HFFc6 (cell line): ENCODE data around the gene ERICH3. TPM values are rescaled to one million over a fixed set of nuclear protein-coding genes. Genes with fewer than 3 reads are reported as not detected.
A peak's percentile ranks its signal among the peaks of the same experiment; 100 is the strongest.

Source experiments
- DNase-seq: peaks from one replicate; pipeline ENCODE4 v3.0.0-alpha.2; 2018
- H3K27ac Mint-ChIP-seq: 2 replicates; pipeline ENCODE4 v1.8.0; 2020; ENCODE audit warnings: mild to moderate bottlenecking, mixed read lengths
- H3K27me3 Mint-ChIP-seq: 2 replicates; pipeline ENCODE4 v1.8.0; 2021; ENCODE audit warnings: mild to moderate bottlenecking, moderate library complexity, mixed read lengths; ENCODE audit not compliant: insufficient read depth
- H3K36me3 Mint-ChIP-seq: 2 replicates; pipeline ENCODE4 v1.8.0; 2021; ENCODE audit warnings: low read depth, mixed read lengths
- H3K4me1 Mint-ChIP-seq: 2 replicates; pipeline ENCODE4 v1.8.0; 2020; ENCODE audit warnings: low read depth, mixed read lengths
- H3K4me3 Mint-ChIP-seq: 2 replicates; pipeline ENCODE4 v1.8.0; 2020; ENCODE audit warnings: mild to moderate bottlenecking, moderate library complexity, mixed read lengths
- H3K9me3 Mint-ChIP-seq: 2 replicates; pipeline ENCODE4 v1.8.0; 2020; ENCODE audit warnings: mild to moderate bottlenecking, mixed read lengths
- long read RNA-seq: library from polyadenylated mRNA; unstranded; transcript quantifications from one replicate; pipeline ENCODE4 v2.0.0, GENCODE V29; 2019
- total RNA-seq, 6 experiments: library from RNA; stranded (reverse); fragmentation: NEBNext Ultra II Directional; extraction: Animal tissue kit (Norgen Biotek cat#: 25700); gene quantifications; 2 replicates in 1 of 6; 3 replicates in 5 of 6; pipeline ENCODE4 v1.2.3, GENCODE V29; 2021
- TF ChIP-seq, protein P1 (sequence below): fragments of 200-600 bp; sonication (generic); IDR thresholded peaks from 2 replicates; pipeline ENCODE4 v1.5.0; 2021; ENCODE audit warnings: antibody characterized with exemption, mild to moderate bottlenecking

ERICH3 gene, protein sequence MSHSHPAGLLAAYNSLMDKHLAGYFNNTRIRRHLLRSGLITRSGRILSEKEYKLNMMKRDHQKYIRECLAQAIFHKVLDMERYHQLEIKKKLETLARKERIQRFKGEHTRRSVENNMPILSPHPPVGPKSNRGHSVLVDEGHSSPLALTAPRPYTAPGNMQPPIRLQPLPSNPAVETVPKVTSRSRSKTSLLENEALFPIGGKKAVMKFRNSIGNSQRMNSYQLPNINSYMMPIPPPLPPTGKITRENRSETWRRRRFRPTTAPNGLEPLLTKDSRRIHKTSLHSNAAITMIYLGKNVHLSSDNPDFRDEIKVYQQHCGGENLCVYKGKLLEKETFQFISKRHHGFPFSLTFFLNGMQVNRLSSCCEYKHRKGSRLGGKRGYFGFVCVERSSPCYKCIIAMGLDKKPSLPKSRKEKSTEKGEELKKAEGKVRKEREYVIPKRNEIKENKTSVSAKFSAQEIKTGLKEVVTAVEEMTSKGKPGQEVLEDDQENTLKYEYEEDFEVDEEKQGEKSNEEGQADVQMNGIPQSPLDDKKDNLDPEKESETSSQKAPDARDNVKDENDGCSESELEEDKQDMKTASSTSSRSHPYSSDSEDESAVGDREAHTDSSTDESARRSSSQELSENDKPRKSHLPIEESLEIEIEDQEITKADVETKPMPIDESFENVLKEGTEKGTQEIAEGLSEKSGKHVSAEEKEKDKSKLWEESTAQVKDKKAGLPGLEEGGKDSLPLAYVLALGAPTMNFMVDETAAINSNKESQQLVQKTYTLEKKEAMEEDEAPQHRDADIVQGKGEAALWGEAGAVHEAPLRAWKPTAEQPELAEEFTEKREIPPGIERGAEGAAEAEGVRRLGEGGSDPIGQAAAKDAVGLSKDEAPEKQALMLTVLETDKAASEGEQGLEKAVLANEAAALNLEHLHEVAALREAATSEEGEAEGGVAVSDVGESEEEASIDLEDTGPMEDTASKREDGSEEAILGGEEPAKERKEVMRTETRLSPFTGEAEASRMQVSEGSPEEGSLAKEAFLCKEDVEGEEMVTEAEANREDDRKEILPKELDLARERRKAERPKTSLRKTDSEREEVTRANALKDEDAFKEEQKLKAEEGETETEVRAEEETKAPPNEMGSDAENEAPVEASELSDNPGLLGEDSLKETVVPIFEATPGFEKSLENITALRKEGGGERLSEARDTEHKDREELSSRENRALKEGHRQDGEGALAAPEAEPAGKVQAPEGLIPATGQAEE (N-terminal part only)
- total RNA-seq, result not detected
- long read RNA-seq, result 0 reads

DNA sequence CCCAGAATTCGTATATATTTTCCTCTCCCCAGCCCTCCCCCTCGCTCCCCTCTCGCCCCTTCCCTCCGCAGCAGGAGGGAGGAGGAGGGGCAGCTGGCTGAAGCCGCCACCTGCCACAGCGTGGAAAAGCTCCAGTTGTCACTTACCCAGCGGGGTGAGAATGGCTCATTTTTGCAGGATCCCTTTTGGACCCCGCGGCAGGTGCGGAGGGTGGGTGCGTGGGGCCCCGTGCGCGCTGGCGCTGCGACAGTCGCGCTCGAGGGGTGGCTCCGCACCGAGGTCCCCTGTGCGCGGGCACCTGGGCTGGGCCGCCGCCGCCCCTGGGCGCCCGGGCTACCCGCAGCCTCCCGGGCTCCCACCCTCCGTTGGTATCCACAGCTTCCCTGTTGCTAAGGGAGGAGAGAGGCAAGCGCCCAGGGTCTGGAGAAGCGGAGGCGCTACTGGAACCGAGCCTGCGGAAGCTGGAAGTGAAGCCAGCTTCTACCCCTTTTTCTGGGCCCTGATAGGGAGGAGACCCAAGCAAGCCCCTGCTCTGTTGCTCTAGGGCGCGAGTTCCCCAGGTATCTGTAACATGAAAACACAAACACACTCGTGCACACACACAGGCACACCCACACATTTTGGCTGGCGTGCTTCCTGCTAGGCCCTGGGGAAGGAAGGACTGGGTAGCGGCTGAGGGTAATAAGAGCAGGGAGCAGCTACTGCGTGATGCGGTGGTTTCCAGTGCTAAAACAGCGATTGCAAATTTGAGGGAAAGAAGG lies at the start of gene ERICH3:
ERICH3 (minus strand) TSS at position 442 of the 761 bp plus-strand sequence; CDS start at position 169, 273 bp downstream.
- Mint-ChIP-seq H3K27ac (no peak within 1 kb of the TSS), H3K4me1 (peaks cover 6% of the 10 kb centered on the region; the same call in 1 of the 2 replicates), H3K36me3 (peaks cover 6% of the 10 kb centered on the region; the same call in 1 of the 2 replicates), H3K9me3 (peaks cover 11% of the 10 kb centered on the region), H3K27me3 (peaks cover 3% of the 10 kb centered on the region; the same call in 1 of the 2 replicates), H3K4me3 (peak within 1 kb of the TSS; percentile 65)
- no peak for DNase-seq
- TF ChIP-seq, protein P1, sequence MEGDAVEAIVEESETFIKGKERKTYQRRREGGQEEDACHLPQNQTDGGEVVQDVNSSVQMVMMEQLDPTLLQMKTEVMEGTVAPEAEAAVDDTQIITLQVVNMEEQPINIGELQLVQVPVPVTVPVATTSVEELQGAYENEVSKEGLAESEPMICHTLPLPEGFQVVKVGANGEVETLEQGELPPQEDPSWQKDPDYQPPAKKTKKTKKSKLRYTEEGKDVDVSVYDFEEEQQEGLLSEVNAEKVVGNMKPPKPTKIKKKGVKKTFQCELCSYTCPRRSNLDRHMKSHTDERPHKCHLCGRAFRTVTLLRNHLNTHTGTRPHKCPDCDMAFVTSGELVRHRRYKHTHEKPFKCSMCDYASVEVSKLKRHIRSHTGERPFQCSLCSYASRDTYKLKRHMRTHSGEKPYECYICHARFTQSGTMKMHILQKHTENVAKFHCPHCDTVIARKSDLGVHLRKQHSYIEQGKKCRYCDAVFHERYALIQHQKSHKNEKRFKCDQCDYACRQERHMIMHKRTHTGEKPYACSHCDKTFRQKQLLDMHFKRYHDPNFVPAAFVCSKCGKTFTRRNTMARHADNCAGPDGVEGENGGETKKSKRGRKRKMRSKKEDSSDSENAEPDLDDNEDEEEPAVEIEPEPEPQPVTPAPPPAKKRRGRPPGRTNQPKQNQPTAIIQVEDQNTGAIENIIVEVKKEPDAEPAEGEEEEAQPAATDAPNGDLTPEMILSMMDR, result no peak

DNA sequence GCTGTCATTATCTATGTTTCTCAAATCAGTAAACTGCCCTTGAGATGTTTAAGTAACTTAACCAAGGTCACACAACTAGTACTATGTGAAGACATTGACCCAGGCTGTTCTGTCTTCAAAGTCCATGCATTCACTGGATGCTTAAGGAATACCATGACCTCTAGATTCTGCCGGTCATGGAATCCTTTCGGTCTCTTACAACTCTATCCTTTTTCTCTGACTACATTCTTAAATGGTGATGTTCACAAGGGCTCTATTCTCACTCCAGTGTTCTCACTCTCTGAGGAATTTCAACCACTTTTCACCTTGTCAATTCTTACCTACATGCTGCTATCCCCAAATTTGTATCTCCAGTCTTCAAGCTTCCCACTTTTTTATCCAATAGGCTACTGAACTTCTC lies 44.0 kb upstream of the ERICH3 start:
- TF ChIP-seq, protein P1, result no peak
- no peak overlapping the region for H3K4me3 Mint-ChIP-seq
- no peaks in the 10 kb centered on the region for H3K9me3 Mint-ChIP-seq
- DNase-seq, result no peak
- no peaks in the 10 kb centered on the region for H3K27me3 Mint-ChIP-seq
- H3K27ac Mint-ChIP-seq, result no peak overlapping the region
- H3K36me3 Mint-ChIP-seq, result peaks cover 6% of the 10 kb centered on the region
- H3K4me1 Mint-ChIP-seq, result peaks cover 12% of the 10 kb centered on the region; the same call in 1 of the 2 replicates

DNA sequence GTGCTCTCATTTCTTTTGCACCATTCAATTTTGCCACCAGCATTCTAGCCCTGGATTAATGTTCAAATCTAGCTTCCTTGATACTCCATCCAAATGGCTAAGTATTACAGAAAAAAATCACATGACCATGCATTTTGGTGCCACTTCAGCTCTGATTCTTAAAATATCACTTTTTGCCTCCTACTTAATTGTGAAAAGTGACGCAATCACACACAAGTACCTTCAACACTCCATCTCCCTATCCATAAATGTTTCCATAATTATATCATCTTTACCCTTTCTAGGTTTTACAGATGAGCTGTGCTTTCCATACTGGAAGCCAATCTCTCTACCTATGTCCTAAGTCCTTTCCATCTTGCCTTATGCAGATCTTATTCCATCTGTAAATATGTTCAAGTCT lies 43.2 kb upstream of the ERICH3 start:
- TF ChIP-seq, protein P1, result no peak
- Mint-ChIP-seq H3K9me3 (no peaks in the 10 kb centered on the region), H3K4me1 (peaks cover 13% of the 10 kb centered on the region; the same call in 1 of the 2 replicates), H3K36me3 (peaks cover 1% of the 10 kb centered on the region), H3K27me3 (no peaks in the 10 kb centered on the region), H3K4me3 (no peak overlapping the region), H3K27ac (no peak overlapping the region)
- DNase-seq, result no peak

DNA sequence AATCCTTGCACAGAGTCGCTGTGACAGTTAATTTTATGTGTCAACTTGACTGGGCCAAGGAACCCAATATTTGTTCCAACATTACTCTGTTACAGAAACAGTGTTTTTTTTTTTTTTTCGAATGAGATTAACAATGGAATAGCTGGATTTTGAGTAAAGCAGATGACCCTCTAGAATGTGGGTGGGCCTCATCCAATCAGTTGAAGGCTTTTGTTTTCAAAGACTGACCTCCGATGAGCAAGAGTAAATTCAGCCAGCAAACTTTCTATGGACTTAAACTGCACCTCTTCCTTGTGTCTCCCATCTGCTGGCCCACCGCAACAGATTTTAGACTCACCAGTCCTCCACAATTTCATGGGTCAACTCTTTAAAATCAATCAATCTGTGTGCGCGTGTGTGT lies 42.2 kb upstream of the ERICH3 start:
- Mint-ChIP-seq H3K27ac (no peak overlapping the region), H3K36me3 (peaks cover 7% of the 10 kb centered on the region), H3K4me1 (peaks cover 12% of the 10 kb centered on the region; the same call in 1 of the 2 replicates), H3K4me3 (no peak overlapping the region), H3K27me3 (no peaks in the 10 kb centered on the region), H3K9me3 (no peaks in the 10 kb centered on the region)
- TF ChIP-seq, protein P1, result no peak
- DNase-seq, result no peak
